ENCODE measurements around the gene DIAPH2.

DNA sequence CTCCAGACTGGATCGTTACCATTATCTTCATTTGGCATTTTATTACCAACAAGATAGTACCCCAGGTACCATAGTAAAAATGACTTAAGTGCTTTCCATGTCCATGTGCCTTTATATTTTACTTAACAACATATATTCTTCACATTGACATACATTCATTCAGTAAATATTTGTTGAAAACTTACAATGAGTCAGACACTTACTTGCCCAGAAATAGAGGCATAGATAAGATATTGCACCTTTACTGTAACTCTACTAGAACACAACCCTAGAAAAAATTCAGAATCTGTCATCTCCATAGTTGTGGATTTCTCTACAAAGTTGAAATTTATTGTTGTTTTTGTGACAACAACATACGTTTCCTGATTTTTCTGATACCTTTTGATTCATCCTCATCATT lies 839.7 kb downstream of the DIAPH2 start:
- TF ChIP-seq, protein P1, sequence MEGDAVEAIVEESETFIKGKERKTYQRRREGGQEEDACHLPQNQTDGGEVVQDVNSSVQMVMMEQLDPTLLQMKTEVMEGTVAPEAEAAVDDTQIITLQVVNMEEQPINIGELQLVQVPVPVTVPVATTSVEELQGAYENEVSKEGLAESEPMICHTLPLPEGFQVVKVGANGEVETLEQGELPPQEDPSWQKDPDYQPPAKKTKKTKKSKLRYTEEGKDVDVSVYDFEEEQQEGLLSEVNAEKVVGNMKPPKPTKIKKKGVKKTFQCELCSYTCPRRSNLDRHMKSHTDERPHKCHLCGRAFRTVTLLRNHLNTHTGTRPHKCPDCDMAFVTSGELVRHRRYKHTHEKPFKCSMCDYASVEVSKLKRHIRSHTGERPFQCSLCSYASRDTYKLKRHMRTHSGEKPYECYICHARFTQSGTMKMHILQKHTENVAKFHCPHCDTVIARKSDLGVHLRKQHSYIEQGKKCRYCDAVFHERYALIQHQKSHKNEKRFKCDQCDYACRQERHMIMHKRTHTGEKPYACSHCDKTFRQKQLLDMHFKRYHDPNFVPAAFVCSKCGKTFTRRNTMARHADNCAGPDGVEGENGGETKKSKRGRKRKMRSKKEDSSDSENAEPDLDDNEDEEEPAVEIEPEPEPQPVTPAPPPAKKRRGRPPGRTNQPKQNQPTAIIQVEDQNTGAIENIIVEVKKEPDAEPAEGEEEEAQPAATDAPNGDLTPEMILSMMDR (IDR thresholded peaks at IDR 0.05): no peak
- TF ChIP-seq POLR2A (IDR thresholded peaks at IDR 0.05): no peak

All from body of pancreas (tissue), 4 donors.